A549 (cell line): ENCODE data around the gene RTP5. TPM values are rescaled to one million over a fixed set of nuclear protein-coding genes. Genes with fewer than 3 reads are reported as not detected.

Experiments used
- ATAC-seq, 2 experiments: fragments of 200-7000 bp in 1 of 2; fragments of >200 bp in 1 of 2; cut with Nextera tagmentation in 1 of 2; cut with Tn5 transposase in 1 of 2; 3 replicates each; pipeline versions ENCODE4 v1.8.0 to v1.9.1; 2018 to 2020; ENCODE audit warnings: mild to moderate bottlenecking in 1 of 2, moderate library complexity in 1 of 2
- CTCF ChIA-PET: fragments of 300-600 bp; sonication (Branson Sonifier 250); formaldehyde crosslinking; extraction: SDS; loops from one replicate; lab custom pipeline; 2021; ENCODE audit warnings: antibody characterized with exemption, inconsistent platforms; lab: Yijun Ruan, JAX
- POLR2A ChIA-PET: fragments of 350-600 bp; formaldehyde crosslinking; extraction: SDS; loops from one replicate; lab custom pipeline; 2021; ENCODE audit warnings: antibody characterized with exemption, inconsistent platforms; lab: Yijun Ruan, JAX
- DNase-seq, 2 experiments: peaks; one replicate each; pipeline versions ENCODE4 v3.0.0 to v3.0.0-alpha.2; 2011 to 2016; ENCODE audit warnings: low read depth in 1 of 2, low spot score in 1 of 2
- FAIRE-seq: peaks from 2 replicates; lab custom pipeline; 2011; peaks lifted over from hg19 to GRCh38; lab: Jason Lieb, UNC
- H3K27ac ChIP-seq, 2 experiments: fragments of >200 bp; sonication (Bioruptor Twin); formaldehyde crosslinking; 3 replicates each; pipeline ENCODE4 v1.5.1; 2016 to 2017
- H3K4me1 ChIP-seq: fragments of >200 bp; sonication (Bioruptor Twin); formaldehyde crosslinking; 3 replicates; pipeline ENCODE4 v1.6.1; 2016
- H3K4me2 ChIP-seq: fragments of >200 bp; sonication (Bioruptor Twin); formaldehyde crosslinking; 3 replicates; pipeline ENCODE4 v1.6.1; 2016
- H3K4me3 ChIP-seq: fragments of >200 bp; sonication (Bioruptor Twin); formaldehyde crosslinking; 3 replicates; pipeline ENCODE4 v1.5.1; 2016
- H3K9me3 ChIP-seq: fragments of >200 bp; sonication (Bioruptor Twin); formaldehyde crosslinking; 3 replicates; pipeline ENCODE4 v1.6.1; 2016
- CBX2 ChIP-seq: fragments of 200-600 bp; sonication (generic); IDR thresholded peaks from 2 replicates; pipeline ENCODE4 v1.6.1; 2016; ENCODE audit warnings: low read depth, mild to moderate bottlenecking, borderline replicate concordance
- CBX8 ChIP-seq: fragments of 200-600 bp; sonication (generic); IDR thresholded peaks from 2 replicates; pipeline ENCODE4 v1.6.1; 2016
- CEBPB ChIP-seq, 2 experiments: fragments of >200 bp in 1 of 2; sonication (Bioruptor Twin) in 1 of 2; formaldehyde crosslinking in 1 of 2; IDR thresholded peaks; 2 replicates each; pipeline ENCODE4 v1.6.1; 2012 to 2016
- CHD4 ChIP-seq: fragments of 200-600 bp; sonication (generic); IDR thresholded peaks from 2 replicates; pipeline ENCODE4 v1.6.1; 2016; ENCODE audit warnings: antibody characterized with exemption, mild to moderate bottlenecking, borderline replicate concordance
- EHMT2 ChIP-seq: fragments of 200-600 bp; sonication (generic); IDR thresholded peaks from 2 replicates; pipeline ENCODE4 v1.6.1; 2016; ENCODE audit warnings: antibody characterized with exemption, low read depth, mild to moderate bottlenecking, moderate library complexity
- EP300 ChIP-seq, 2 experiments: fragments of >200 bp; sonication (Bioruptor Twin); formaldehyde crosslinking; IDR thresholded peaks; 2 replicates in 1 of 2; 3 replicates in 1 of 2; pipeline ENCODE4 v1.6.1; 2016 to 2017
- FOXS1 ChIP-seq: fragments of 250-450 bp; sonication (Bioruptor Pico); IDR thresholded peaks from 2 replicates; pipeline ENCODE4 v1.5.0; 2020; ENCODE audit warnings: mild to moderate bottlenecking, moderate library complexity
- HDAC2 ChIP-seq: fragments of 200-600 bp; sonication (generic); IDR thresholded peaks from 2 replicates; pipeline ENCODE4 v1.6.1; 2016
- HOXA7 ChIP-seq: fragments of 250-450 bp; sonication (Bioruptor Pico); IDR thresholded peaks from 2 replicates; pipeline ENCODE4 v1.5.0; 2020; ENCODE audit warnings: mild to moderate bottlenecking, moderate library complexity
- KDM1A ChIP-seq: fragments of 200-600 bp; sonication (generic); IDR thresholded peaks from 2 replicates; pipeline ENCODE4 v1.6.1; 2016; ENCODE audit warnings: low read depth, mild to moderate bottlenecking
- KDM5A ChIP-seq: fragments of 200-600 bp; sonication (generic); IDR thresholded peaks from 2 replicates; pipeline ENCODE4 v1.6.1; 2016; ENCODE audit warnings: antibody characterized with exemption, mild to moderate bottlenecking
- MAZ ChIP-seq: fragments of 150-350 bp; IDR thresholded peaks from 2 replicates; pipeline ENCODE4 v1.6.1; 2014; ENCODE audit warnings: antibody characterized with exemption, low read depth, low read length, borderline replicate concordance
- NPAS2 ChIP-seq: fragments of 250-450 bp; sonication (Bioruptor Pico); IDR thresholded peaks from 2 replicates; pipeline ENCODE4 v1.8.0; 2022; ENCODE audit warnings: mild to moderate bottlenecking, moderate library complexity, borderline replicate concordance
- RAD21 ChIP-seq, 2 experiments: fragments of >200 bp in 1 of 2; sonication (Bioruptor Twin) in 1 of 2; formaldehyde crosslinking in 1 of 2; IDR thresholded peaks in 1 of 2; conservative IDR thresholded peaks in 1 of 2; 2 replicates in 1 of 2; 3 replicates in 1 of 2; pipeline ENCODE4 v1.6.1; 2012 to 2018; ENCODE audit warnings: inconsistent platforms in 1 of 2
- RCOR1 ChIP-seq: fragments of 150-350 bp; IDR thresholded peaks from 2 replicates; pipeline ENCODE4 v1.6.1; 2014; ENCODE audit warnings: antibody characterized with exemption, low read length, low read depth
- SMC3 ChIP-seq: fragments of >200 bp; sonication (Bioruptor Twin); formaldehyde crosslinking; IDR thresholded peaks from 3 replicates; pipeline ENCODE4 v1.6.1; 2018; ENCODE audit warnings: inconsistent platforms
- TFCP2L1 ChIP-seq: fragments of 250-450 bp; sonication (Bioruptor Pico); IDR thresholded peaks from 2 replicates; pipeline ENCODE4 v1.5.0; 2021; ENCODE audit warnings: mild to moderate bottlenecking
- TP53 ChIP-seq: fragments of 250-450 bp; sonication (Bioruptor Pico); IDR thresholded peaks from 2 replicates; pipeline ENCODE4 v1.5.0; 2021; ENCODE audit warnings: mild to moderate bottlenecking, moderate library complexity
- ZC3H11A ChIP-seq: fragments of 450-650 bp; IDR thresholded peaks from 2 replicates; pipeline ENCODE4 v1.6.1; 2014; ENCODE audit warnings: antibody characterized with exemption, mild to moderate bottlenecking
- ZNF302 ChIP-seq: fragments of 250-450 bp; sonication (Bioruptor Pico); IDR thresholded peaks from 2 replicates; pipeline ENCODE4 v1.9.0; 2021; ENCODE audit warnings: inconsistent platforms, mild to moderate bottlenecking, moderate library complexity
- ZSCAN20 ChIP-seq: fragments of 250-450 bp; sonication (Bioruptor Pico); IDR thresholded peaks from 2 replicates; pipeline ENCODE4 v1.8.0; 2022; ENCODE audit warnings: mild to moderate bottlenecking, moderate library complexity
- WGBS: methylation state at CpG from one replicate; pipeline ENCODE4 v1.1.6; 2017; ENCODE audit errors: missing lambda C conversion rate; 5-methylcytosine and 5-hydroxymethylcytosine counted together
- polyA plus RNA-seq, 4 experiments: library from polyadenylated mRNA; depleted of rRNA in 3 of 4; stranded (reverse); fragments of >200 nt; fragmentation: RNase III in 1 of 4; extraction: RNeasy Plus Mini Kit Qiagen cat#74134 plus additional on column Dnase treatment in 1 of 4; gene quantifications; 2 replicates in 3 of 4; 3 replicates in 1 of 4; pipeline ENCODE4 v1.2.3, GENCODE V29; 2011 to 2017
- TF ChIP-seq, protein P1 (sequence below): fragments of >200 bp; sonication (Bioruptor Twin); formaldehyde crosslinking; IDR thresholded peaks from 2 replicates; pipeline ENCODE4 v1.6.1; 2016
- TF ChIP-seq, protein P2 (sequence below): fragments of 250-450 bp; sonication (Bioruptor Pico); IDR thresholded peaks from 2 replicates; pipeline ENCODE4 v1.5.0; 2020; ENCODE audit warnings: low read depth, mild to moderate bottlenecking, moderate library complexity
- TF ChIP-seq, protein P3 (sequence below): fragments of >200 bp; sonication (Bioruptor Twin); formaldehyde crosslinking; IDR thresholded peaks from 3 replicates; pipeline ENCODE4 v1.6.1; 2016
- TF ChIP-seq, protein P4 (sequence below): IDR thresholded peaks from 2 replicates; pipeline ENCODE4 v1.6.1; 2012
- TF ChIP-seq, protein P5 (sequence below): fragments of 450-650 bp; IDR thresholded peaks from 2 replicates; pipeline ENCODE4 v1.6.1; 2014; ENCODE audit warnings: antibody characterized with exemption

RTP5 gene
- polyA plus RNA-seq, 2 of the 4 experiments (the other 2 are of a cell fraction), result not detected

DNA sequence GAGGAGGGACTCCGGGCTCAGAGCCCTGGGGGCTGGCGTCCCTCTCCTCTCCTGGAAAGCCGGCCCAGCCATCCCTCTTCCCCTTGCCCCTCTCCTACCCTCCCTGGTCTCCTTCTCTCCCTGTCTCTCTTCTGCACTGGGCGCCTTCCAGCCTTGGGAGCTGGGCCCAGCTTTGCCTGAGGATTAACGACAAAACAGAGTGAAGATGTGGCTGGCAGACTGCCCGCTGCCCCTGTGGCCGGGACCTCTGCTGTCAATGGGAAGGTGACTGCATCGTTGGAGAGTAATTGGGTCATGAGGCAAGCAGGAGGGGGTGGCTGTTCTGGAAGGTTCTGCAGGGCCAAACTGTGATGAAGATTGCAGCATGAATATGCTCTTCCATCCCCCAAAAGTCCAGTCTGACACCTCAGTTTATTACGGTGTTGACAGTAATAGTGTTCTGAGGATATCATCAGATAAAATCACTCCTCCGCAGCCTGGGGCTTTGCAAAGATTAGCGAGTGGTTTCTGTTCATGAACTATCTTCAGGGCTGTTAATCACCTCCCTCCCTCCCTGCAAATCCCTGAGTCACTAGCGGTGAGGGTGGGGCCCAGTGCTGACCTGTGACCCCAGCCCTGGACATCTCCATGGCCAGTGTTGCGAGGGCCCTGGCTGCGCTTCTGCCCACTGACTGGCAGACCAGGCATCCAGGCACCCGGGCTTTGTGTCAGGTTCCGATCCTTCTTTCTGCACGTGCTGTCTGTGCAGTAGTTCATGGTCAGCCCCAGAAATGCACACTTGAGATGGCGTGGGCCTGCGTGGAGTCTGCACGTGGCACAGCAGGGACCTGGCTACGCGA lies 23.0 kb downstream of the RTP5 start:
- no peaks in the 10 kb centered on the region for H3K4me1 ChIP-seq
- TF ChIP-seq CHD4, result no peak
- TF ChIP-seq, all 56 proteins: peak for 0
- FAIRE-seq, result no peak
- Histone ChIP-seq H3K9me3 (no peaks in the 10 kb centered on the region), H3K27ac (no peak overlapping the region), H3K4me3 (no peak overlapping the region), H3K4me2 (no peak overlapping the region)
- 77% methylated on average over 22 of the region's 22 CpGs for WGBS
- no peak for ATAC-seq
- POLR2A ChIA-PET, result no interaction called here
- no peak for DNase-seq
- CTCF ChIA-PET, result interaction anchor here (2.7 kb wide), 1 partner anchor 14 kb away, joined by 13 read pairs; no protein-coding TSS in a partner anchor

DNA sequence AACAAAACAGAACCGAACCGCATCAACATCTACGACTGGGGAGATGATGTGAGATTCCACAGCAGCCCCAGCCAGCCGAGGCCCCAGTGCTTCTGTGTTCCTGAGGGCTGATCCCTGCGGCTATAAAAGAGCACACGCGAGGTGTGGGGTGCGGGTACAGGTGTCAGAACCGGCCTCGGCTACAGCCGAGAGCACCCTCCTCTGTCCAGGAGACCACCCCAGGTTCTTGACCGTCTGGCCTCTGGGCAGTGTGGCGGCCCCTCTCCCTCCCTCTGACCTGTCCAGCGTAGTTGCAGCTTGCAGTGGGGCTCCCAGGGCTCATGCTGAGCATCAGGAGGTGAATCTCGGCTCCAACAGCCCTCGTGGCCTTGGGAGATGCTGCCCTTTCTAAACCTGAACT lies 23.7 kb downstream of the RTP5 start:
- DNase-seq (no peak), ATAC-seq (no peak), FAIRE-seq (no peak)
- CTCF ChIA-PET, result no interaction called here
- no peak overlapping the region for H3K4me3 ChIP-seq
- POLR2A ChIA-PET, result no interaction called here
- no peaks in the 10 kb centered on the region for H3K4me1 ChIP-seq
- 81% methylated on average over 14 of the region's 16 CpGs for WGBS
- H3K9me3 ChIP-seq, result no peaks in the 10 kb centered on the region
- no peak for TF ChIP-seq HDAC2
- no peak for TF ChIP-seq CBX2
- TF ChIP-seq EHMT2, result no peak
- TF ChIP-seq EP300 (IDR thresholded peaks at IDR 0.05), result no peak
- no peak for TF ChIP-seq MAZ
- no peak for TF ChIP-seq CHD4
- no peak for TF ChIP-seq TFCP2L1 (CRISPR knock-in tag)
- TF ChIP-seq, protein P1, sequence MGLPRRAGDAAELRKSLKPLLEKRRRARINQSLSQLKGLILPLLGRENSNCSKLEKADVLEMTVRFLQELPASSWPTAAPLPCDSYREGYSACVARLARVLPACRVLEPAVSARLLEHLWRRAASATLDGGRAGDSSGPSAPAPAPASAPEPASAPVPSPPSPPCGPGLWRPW, result no peak
- no peak for TF ChIP-seq ZC3H11A
- TF ChIP-seq CEBPB (IDR thresholded peaks at IDR 0.05), result no peak
- TF ChIP-seq KDM1A, result no peak
- TF ChIP-seq ZNF302 (CRISPR knock-in tag), result no peak
- TF ChIP-seq RAD21 (conservative IDR thresholded peaks at IDR 0.05 in 1 of 2, IDR thresholded peaks at IDR 0.05 in 1 of 2), result no peak
- TF ChIP-seq KDM5A, result no peak
- TF ChIP-seq, protein P2, sequence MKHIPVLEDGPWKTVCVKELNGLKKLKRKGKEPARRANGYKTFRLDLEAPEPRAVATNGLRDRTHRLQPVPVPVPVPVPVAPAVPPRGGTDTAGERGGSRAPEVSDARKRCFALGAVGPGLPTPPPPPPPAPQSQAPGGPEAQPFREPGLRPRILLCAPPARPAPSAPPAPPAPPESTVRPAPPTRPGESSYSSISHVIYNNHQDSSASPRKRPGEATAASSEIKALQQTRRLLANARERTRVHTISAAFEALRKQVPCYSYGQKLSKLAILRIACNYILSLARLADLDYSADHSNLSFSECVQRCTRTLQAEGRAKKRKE, result no peak
- no peak for TF ChIP-seq SMC3
- H3K4me2 ChIP-seq, result no peak overlapping the region
- no peak overlapping the region for H3K27ac ChIP-seq

DNA sequence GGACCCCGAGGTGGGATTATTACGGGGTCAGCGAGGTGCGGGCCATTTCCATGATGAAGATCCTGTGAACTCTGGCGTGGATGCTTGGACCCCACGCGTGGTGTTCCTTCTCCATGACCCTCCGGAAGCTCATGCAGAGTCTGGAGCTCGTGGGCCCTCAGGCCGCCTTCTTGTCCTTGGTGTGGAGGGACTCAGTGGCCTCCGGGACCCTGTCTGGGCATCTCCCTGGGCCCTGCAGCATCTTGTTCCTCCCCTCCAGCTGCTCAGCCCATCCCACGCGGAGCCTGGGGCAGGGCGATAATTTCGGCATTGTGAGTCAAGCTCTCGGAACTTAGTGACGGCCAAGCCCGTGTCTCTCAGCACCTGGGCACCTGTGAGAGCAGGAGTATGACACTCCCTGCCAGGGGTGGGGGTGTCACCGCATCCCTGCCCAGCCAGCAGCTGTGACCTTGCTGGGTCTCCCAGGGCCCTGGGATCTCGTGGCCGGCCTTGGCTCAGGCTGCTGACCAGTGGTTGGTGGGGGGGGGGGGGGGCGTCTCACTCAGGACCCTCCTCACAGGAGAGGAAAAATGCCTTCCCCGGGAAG lies 24.6 kb downstream of the RTP5 start:
- H3K4me2 ChIP-seq, result no peak overlapping the region
- TF ChIP-seq ZSCAN20 (CRISPR knock-in tag) (no peak), FOXS1 (CRISPR knock-in tag) (no peak), CHD4 (no peak), HOXA7 (CRISPR knock-in tag) (no peak), RCOR1 (no peak), CBX8 (no peak), NPAS2 (CRISPR knock-in tag) (no peak), TP53 (CRISPR knock-in tag) (no peak), CBX2 (no peak)
- TF ChIP-seq, protein P3, sequence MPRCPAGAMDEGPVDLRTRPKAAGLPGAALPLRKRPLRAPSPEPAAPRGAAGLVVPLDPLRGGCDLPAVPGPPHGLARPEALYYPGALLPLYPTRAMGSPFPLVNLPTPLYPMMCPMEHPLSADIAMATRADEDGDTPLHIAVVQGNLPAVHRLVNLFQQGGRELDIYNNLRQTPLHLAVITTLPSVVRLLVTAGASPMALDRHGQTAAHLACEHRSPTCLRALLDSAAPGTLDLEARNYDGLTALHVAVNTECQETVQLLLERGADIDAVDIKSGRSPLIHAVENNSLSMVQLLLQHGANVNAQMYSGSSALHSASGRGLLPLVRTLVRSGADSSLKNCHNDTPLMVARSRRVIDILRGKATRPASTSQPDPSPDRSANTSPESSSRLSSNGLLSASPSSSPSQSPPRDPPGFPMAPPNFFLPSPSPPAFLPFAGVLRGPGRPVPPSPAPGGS, result no peak
- TF ChIP-seq, protein P4, sequence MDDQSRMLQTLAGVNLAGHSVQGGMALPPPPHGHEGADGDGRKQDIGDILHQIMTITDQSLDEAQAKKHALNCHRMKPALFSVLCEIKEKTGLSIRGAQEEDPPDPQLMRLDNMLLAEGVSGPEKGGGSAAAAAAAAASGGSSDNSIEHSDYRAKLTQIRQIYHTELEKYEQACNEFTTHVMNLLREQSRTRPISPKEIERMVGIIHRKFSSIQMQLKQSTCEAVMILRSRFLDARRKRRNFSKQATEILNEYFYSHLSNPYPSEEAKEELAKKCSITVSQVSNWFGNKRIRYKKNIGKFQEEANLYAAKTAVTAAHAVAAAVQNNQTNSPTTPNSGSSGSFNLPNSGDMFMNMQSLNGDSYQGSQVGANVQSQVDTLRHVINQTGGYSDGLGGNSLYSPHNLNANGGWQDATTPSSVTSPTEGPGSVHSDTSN, result no peak
- TF ChIP-seq, protein P5, sequence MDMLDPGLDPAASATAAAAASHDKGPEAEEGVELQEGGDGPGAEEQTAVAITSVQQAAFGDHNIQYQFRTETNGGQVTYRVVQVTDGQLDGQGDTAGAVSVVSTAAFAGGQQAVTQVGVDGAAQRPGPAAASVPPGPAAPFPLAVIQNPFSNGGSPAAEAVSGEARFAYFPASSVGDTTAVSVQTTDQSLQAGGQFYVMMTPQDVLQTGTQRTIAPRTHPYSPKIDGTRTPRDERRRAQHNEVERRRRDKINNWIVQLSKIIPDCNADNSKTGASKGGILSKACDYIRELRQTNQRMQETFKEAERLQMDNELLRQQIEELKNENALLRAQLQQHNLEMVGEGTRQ, result no peak
- DNase-seq, result no peak
- H3K4me3 ChIP-seq, result no peak overlapping the region
- POLR2A ChIA-PET, result no interaction called here
- no peak overlapping the region for H3K27ac ChIP-seq
- H3K9me3 ChIP-seq, result no peaks in the 10 kb centered on the region
- CTCF ChIA-PET, result interaction anchor here (0.6 to 1.9 kb wide), 3 partner anchors 16 to 731 kb away, joined by 3 to 9 read pairs (median 3); no protein-coding TSS in a partner anchor
- H3K4me1 ChIP-seq, result no peaks in the 10 kb centered on the region
- ATAC-seq, result no peak
- no peak for FAIRE-seq
- WGBS, result 87% methylated on average over 15 of the region's 23 CpGs
